ENCODE results near the gene OCRL. TPM values are rescaled to one million over a fixed set of nuclear protein-coding genes. Genes with fewer than 3 reads are reported as not detected.

The OCRL gene
- total and polyA plus RNA-seq, 9 donors, result 14.8 to 54.8 (median 32.5) TPM

DNA sequence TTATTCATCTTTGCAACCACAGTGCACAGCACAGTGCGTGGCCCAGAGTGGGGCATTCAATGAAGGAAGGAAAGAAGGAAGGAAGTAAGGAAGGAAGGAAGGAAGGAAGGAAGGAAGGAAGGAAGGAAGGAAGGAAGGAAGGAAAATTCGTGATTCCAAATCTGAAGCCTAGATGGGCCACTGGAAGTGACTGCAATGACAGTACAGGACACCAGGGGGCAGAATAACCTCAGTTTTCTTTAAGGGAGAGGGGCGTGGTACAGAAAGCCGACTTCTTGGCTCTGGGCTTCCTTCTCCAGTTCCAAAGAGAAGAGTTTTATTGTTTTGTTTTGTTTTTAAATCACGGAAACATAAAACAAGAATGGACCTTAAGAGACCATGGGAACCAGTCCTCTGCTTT, 66.9 kb downstream of the OCRL start:
- no peaks in the 10 kb centered on the region for H3K9me3 ChIP-seq
- no peak overlapping the region for H3K4me3 ChIP-seq
- intact Hi-C loops (cut with DNase I), result loop anchor here in 2 of 4 donors (5.0 kb wide), 1 partner anchor 450 kb away; no protein-coding TSS in a partner anchor
- peaks cover 3% of the 10 kb centered on the region for H3K4me1 ChIP-seq (ENCODE audit: insufficient read depth)
- peak; percentile 45 to 75 (median 57) for DNase-seq
- H3K36me3 ChIP-seq, result no peaks in the 10 kb centered on the region
- 2 to 7% (median 6%) methylated on average over 5 of the region's 5 CpGs for WGBS, 3 donors
- H3K27ac ChIP-seq, result no peak overlapping the region
- no peaks in the 10 kb centered on the region for H3K27me3 ChIP-seq
- TF ChIP-seq, protein P1, sequence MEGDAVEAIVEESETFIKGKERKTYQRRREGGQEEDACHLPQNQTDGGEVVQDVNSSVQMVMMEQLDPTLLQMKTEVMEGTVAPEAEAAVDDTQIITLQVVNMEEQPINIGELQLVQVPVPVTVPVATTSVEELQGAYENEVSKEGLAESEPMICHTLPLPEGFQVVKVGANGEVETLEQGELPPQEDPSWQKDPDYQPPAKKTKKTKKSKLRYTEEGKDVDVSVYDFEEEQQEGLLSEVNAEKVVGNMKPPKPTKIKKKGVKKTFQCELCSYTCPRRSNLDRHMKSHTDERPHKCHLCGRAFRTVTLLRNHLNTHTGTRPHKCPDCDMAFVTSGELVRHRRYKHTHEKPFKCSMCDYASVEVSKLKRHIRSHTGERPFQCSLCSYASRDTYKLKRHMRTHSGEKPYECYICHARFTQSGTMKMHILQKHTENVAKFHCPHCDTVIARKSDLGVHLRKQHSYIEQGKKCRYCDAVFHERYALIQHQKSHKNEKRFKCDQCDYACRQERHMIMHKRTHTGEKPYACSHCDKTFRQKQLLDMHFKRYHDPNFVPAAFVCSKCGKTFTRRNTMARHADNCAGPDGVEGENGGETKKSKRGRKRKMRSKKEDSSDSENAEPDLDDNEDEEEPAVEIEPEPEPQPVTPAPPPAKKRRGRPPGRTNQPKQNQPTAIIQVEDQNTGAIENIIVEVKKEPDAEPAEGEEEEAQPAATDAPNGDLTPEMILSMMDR (IDR thresholded peaks at IDR 0.05), result peak; percentile 46 to 75 (median 75)
- no peak for TF ChIP-seq POLR2A (IDR thresholded peaks at IDR 0.05)

DNA sequence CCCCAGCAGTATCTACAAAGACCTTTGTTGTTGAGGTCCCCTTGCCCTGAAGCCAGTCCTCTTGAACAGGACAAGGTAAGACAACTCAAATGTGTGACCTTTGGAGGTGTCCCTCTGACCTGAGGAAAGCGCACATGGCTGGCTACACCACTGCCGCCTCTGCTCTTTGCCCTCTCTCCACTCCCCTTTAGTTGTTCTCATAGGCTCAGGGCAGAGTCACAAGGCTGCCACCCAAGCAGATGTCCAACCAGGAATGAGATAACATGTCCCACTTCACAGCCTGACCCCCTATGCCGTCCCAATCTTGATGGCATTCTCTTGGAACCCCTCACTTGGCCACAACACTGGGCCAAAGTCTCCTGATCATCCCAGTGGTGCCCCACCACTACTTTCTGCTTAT, 68.4 kb downstream of the OCRL start:
- Histone ChIP-seq H3K9me3 (no peaks in the 10 kb centered on the region), H3K27me3 (no peaks in the 10 kb centered on the region), H3K4me1 (ENCODE audit: insufficient read depth) (peaks cover 3% of the 10 kb centered on the region), H3K4me3 (no peak overlapping the region), H3K27ac (no peak overlapping the region), H3K36me3 (no peaks in the 10 kb centered on the region)
- 76 to 88% (median 84%) methylated on average over 3 of the region's 3 CpGs for WGBS, 3 donors
- intact Hi-C loops (cut with DNase I), result loop anchor here in 2 of 4 donors (5.0 kb wide), 1 partner anchor 449 kb away; no protein-coding TSS in a partner anchor
- DNase-seq, result no peak
- TF ChIP-seq EP300 (IDR thresholded peaks at IDR 0.05), result no peak
- TF ChIP-seq, protein P1 (IDR thresholded peaks at IDR 0.05), result no peak
- no peak for TF ChIP-seq POLR2A (IDR thresholded peaks at IDR 0.05)

DNA sequence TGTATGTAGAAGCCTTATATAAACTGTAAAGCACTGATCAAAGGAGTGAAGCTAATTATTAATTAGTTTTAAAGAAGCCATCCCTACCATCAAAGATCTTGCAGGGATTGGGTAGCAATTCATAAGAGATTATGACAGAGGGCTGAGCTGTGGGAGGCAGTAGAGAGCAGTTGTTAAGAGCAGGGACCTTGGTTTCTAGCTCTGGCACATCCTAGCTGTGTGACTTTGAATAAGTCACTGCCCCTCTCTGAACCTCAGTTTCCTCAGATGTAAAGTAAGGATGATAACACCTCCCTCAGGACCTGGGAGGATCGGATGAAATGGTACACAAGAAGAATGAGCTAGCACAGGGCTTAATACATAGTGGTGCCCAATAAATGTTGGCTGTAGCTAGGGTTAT, 69.3 kb downstream of the OCRL start:
- H3K4me1 ChIP-seq (ENCODE audit: insufficient read depth), result peaks cover 2% of the 10 kb centered on the region
- no peaks in the 10 kb centered on the region for H3K9me3 ChIP-seq
- no peak overlapping the region for H3K27ac ChIP-seq
- TF ChIP-seq, protein P1 (IDR thresholded peaks at IDR 0.05), result no peak
- TF ChIP-seq EP300 (IDR thresholded peaks at IDR 0.05), result no peak
- TF ChIP-seq POLR2A (IDR thresholded peaks at IDR 0.05), result no peak
- DNase-seq, result no peak
- H3K27me3 ChIP-seq, result no peaks in the 10 kb centered on the region
- H3K36me3 ChIP-seq, result no peaks in the 10 kb centered on the region
- 50 to 66% (median 66%) methylated on average over 1 of the region's 1 CpG for WGBS, 3 donors
- intact Hi-C loops (cut with DNase I), result loop anchor here in 2 of 4 donors (5.0 kb wide), 1 partner anchor 448 kb away; no protein-coding TSS in a partner anchor
- no peak overlapping the region for H3K4me3 ChIP-seq

DNA sequence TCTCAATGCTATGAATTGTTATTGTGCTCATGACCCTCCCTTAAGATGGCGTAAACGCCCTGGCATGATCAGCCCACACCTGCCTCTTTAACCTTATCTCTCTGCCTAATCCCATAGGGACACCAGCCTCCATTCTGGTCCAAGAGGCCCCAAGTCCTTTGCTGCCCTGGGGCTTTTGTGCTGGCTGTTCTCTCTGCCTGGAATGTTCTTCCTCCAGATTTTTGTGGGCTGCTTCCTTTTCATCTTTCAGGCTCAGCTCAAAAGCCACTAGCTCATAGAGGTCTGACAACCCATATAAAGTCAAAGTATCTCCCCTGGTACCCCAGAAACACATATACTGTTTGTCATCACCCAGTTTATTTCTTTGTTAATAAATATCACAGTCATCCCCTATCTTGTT, 72.3 kb downstream of the OCRL start:
- no peaks in the 10 kb centered on the region for H3K27me3 ChIP-seq
- DNase-seq, result no peak
- WGBS, 3 donors, result 76 to 84% (median 80%) methylated on average over 2 of the region's 2 CpGs
- intact Hi-C loops (cut with DNase I), result no loop called here
- no peak for TF ChIP-seq EP300 (IDR thresholded peaks at IDR 0.05)
- TF ChIP-seq, protein P1 (IDR thresholded peaks at IDR 0.05), result no peak
- TF ChIP-seq POLR2A (IDR thresholded peaks at IDR 0.05), result no peak
- no peak overlapping the region for H3K27ac ChIP-seq
- no peak overlapping the region for H3K4me3 ChIP-seq
- H3K36me3 ChIP-seq, result no peaks in the 10 kb centered on the region
- no peaks in the 10 kb centered on the region for H3K9me3 ChIP-seq
- no peaks in the 10 kb centered on the region for H3K4me1 ChIP-seq (ENCODE audit: insufficient read depth)
